ENCODE results near the gene CA5A. TPM values are rescaled to one million over a fixed set of nuclear protein-coding genes. Genes with fewer than 3 reads are reported as not detected.
A peak's percentile ranks its signal among the peaks of the same experiment; 100 is the strongest.

Gene CA5A
- total and polyA plus RNA-seq, 9 of the 15 experiments (the other 6 are each of a cell fraction or from before 2014, with no cell fraction given) = not detected

- TF ChIP-seq ETV1 (tag; conservative IDR thresholded peaks at IDR 0.05; ENCODE audit: low read depth) (peak; percentile 75), FOXK2 (conservative IDR thresholded peaks at IDR 0.05 in 1 of 2, IDR thresholded peaks at IDR 0.05 in 1 of 2; ENCODE audit: low read depth in 2 of 2) (peak in 1 of 2 experiments; percentile 21; a peak in 1 of 4 replicates), MAFK (IDR thresholded peaks at IDR 0.05; ENCODE audit: low read length) (peak; percentile 51), FOSL1 (tag; conservative IDR thresholded peaks at IDR 0.05) (peak; percentile 67), ZC3H8 (IDR thresholded peaks at IDR 0.05) (no peak), TFAP4 (CRISPR knock-in tag; IDR thresholded peaks at IDR 0.05; ENCODE audit: borderline replicate concordance) (peak; percentile 43; the same call in 1 of the 2 replicates), RFX1 (IDR thresholded peaks at IDR 0.05) (no peak), HMGN3 (IDR thresholded peaks at IDR 0.05; ENCODE audit: borderline replicate concordance, extremely low read depth, insufficient read length, low read depth, low read length) (no peak), RAD21 (CRISPR knock-in tag; conservative IDR thresholded peaks at IDR 0.05 in 1 of 2, IDR thresholded peaks at IDR 0.05 in 1 of 2) (peak in 1 of 2 experiments; percentile 56; a peak in 2 of 4 replicates), LEF1 (IDR thresholded peaks at IDR 0.05) (peak; percentile 71; the same call in 1 of the 2 replicates), ZNF318 (IDR thresholded peaks at IDR 0.05; ENCODE audit: borderline replicate concordance in 1 of 2, low read depth in 1 of 2) (peak in 1 of 2 experiments; percentile 61; a peak in 1 of 4 replicates), TBL1XR1 (IDR thresholded peaks at IDR 0.05; ENCODE audit: low read length in 2 of 2) (0 out of 4 replicates have a peak, but pooled peaks of 1 of the 2 experiments have one; percentile 31), ZNF175 (CRISPR knock-in tag; IDR thresholded peaks at IDR 0.05; ENCODE audit: low read depth) (0 out of 2 replicates have a peak, but pooled peaks have one; percentile 45), ZSCAN29 (IDR thresholded peaks at IDR 0.05) (peak; percentile 69; the same call in 1 of the 2 replicates), FOXK1 (CRISPR knock-in tag; IDR thresholded peaks at IDR 0.05; ENCODE audit: borderline replicate concordance) (0 out of 2 replicates have a peak, but pooled peaks have one; percentile 34), DACH1 (IDR thresholded peaks at IDR 0.05; ENCODE audit: partially characterized antibody) (no peak), ATF7 (IDR thresholded peaks at IDR 0.05) (peak; percentile 98)
Measured at GRCh38 chr16:87956365-87957231, 20.3 kb upstream of the CA5A start (continued).

Data from K562 (cell line).